ENCODE measurements around the gene SGCD. TPM values are rescaled to one million over a fixed set of nuclear protein-coding genes. Genes with fewer than 3 reads are reported as not detected.

The SGCD gene
- total RNA-seq, 4 donors from 2014 or later, result 1.1 to 8.2 (median 4.4) TPM

DNA sequence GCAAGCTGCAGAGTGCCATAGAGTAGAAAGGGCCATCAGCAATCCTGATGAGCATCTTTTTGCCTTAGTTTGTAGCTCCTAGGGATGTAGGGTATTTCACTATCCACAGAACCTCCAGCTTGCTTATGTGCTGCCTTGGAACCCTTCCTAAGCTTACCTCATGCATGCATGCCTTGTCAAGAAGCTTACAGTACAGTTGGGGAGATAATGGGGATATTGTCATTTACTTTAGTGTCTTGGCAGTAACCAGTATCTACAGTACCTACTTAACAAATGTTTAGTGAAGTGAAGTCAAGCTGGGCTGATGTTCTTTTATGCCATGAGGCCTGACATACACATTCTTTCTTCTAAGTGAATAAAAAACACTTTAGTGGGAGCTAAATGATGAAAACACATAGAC is 358.5 kb downstream of the SGCD start:
- TF ChIP-seq, protein P1, sequence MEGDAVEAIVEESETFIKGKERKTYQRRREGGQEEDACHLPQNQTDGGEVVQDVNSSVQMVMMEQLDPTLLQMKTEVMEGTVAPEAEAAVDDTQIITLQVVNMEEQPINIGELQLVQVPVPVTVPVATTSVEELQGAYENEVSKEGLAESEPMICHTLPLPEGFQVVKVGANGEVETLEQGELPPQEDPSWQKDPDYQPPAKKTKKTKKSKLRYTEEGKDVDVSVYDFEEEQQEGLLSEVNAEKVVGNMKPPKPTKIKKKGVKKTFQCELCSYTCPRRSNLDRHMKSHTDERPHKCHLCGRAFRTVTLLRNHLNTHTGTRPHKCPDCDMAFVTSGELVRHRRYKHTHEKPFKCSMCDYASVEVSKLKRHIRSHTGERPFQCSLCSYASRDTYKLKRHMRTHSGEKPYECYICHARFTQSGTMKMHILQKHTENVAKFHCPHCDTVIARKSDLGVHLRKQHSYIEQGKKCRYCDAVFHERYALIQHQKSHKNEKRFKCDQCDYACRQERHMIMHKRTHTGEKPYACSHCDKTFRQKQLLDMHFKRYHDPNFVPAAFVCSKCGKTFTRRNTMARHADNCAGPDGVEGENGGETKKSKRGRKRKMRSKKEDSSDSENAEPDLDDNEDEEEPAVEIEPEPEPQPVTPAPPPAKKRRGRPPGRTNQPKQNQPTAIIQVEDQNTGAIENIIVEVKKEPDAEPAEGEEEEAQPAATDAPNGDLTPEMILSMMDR (IDR thresholded peaks at IDR 0.05), result no peak
- ATAC-seq (ENCODE audit: low FRiP score), result no peak
- DNase-seq (ENCODE audit: low spot score), result no peak

DNA sequence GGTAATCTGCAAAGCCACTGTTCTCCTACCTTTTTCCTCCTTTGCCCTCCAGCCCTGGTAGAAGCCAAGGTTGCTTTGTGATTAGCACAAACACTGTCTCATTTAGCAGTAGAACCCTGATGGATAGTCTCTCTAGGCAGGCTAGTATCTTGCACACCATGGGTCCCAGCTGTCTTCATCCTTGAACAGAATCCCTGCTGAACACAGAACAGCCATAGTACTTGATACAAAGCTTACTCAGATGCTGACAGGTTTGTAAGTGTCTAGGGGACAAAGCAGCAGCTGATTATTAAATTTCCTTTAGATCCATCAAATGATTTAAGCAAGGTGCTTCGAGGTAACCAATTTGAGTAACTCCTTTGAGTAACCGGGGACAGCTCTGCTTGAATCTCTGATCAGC is 359.4 kb downstream of the SGCD start:
- ATAC-seq (ENCODE audit: low FRiP score) (no peak), DNase-seq (ENCODE audit: low spot score) (no peak)
- TF ChIP-seq, protein P1 (IDR thresholded peaks at IDR 0.05), result no peak

DNA sequence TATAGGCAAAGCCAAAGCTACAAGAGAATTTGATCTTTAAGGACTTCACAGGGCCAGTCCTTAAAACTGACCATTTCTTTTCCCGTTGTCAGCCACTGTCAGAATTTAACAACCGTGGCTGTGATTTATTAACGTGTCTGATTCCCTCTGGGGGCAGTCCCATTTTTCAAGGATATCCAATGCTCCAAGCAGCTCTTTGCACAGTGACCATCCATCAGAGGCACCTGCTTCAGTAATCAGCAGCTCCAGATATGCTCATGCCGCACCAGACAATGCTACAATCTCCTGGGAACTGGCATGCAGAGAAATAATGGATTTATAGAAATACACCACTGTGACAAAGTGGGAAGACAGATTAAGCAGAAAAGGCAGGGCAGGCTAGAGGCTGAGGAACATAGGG is 359.8 kb downstream of the SGCD start:
- no peak for DNase-seq (ENCODE audit: low spot score)
- ATAC-seq (ENCODE audit: low FRiP score), result no peak
- TF ChIP-seq, protein P1 (IDR thresholded peaks at IDR 0.05), result no peak

DNA sequence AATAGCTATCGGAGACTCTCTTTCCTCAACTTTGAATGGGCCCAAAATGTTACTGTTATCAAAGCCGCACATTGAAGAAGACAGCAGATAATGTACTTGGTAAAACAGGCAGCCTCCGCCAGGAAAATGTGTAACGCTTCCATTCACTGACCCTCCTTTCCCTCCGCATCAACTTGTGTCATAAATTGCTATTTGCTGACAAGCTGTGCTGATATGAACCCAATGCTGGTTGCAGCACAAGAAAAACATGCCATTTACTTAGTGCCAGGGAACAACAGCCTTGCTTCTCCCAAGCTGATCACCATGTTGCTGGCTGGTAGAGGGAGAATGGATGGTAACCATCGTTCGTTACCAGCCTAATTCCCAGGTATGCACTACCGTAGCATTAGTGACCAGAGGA is 360.6 kb downstream of the SGCD start:
- ATAC-seq (ENCODE audit: low FRiP score) (no peak), DNase-seq (ENCODE audit: low spot score) (no peak)
- TF ChIP-seq, protein P1 (IDR thresholded peaks at IDR 0.05), result no peak

DNA sequence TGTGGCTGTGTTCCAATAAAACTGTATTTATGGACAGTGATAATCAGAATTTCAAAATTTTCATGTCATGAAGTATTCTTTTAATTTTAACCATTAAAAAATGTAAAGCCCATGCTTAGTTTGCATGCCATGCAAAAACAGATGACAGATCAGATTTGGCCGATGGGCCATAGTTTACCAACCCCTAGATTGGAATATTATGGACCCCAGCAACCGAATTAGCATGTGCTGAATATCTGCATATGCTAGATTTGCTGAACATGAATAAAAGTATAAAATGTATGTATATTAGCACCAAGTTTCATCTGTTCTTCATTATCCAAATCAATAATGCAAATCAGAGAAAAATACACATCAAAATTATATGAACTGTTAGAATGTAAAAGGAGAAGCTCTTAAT is 364.6 kb downstream of the SGCD start:
- no peak for DNase-seq (ENCODE audit: low spot score)
- TF ChIP-seq, protein P1 (IDR thresholded peaks at IDR 0.05), result no peak

DNA sequence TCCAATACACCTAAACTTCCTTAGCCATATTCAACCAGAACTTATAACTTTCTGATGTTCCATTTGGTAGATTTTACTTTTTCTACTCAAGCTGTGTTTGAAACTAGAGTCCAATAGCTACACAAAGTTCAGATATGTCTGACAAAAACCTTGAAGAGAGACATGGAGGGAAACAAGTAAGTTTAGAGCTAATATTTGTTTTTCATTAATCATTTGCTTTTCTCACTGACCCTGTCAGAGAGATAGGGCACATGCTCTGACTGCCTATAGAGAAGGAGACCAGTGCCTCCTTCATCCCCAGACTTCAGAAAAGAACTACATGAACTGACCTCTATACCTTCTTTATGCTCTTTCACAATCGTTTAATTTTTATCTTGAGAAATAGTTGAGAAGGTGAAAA is 366.1 kb downstream of the SGCD start:
- ATAC-seq (ENCODE audit: low FRiP score) (no peak), DNase-seq (ENCODE audit: low spot score) (no peak)
- TF ChIP-seq, protein P1 (IDR thresholded peaks at IDR 0.05), result no peak

More for the DNA sequence above, 364.6 kb downstream of the SGCD start:
- ATAC-seq (ENCODE audit: low FRiP score), result no peak

DNA sequence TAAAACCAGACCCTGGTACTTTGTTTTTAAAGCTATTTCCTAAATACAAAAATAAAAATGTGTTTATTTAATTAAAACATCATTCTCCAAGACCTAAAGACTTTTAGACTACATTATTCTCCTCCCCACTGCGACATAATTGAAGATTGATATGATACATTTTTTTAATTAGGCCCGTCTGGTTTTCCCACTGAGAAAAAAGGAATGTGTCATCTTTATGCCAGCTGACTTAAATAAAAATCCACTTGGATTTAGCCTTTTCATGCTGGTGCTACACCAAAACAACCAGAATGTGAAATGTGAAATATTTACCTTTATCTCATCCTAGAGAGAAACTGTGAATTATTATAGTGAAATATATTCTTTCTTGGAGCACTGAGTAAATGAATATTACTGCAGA is 367.6 kb downstream of the SGCD start:
- ATAC-seq (ENCODE audit: low FRiP score) (no peak), DNase-seq (ENCODE audit: low spot score) (no peak)
- TF ChIP-seq, protein P1 (IDR thresholded peaks at IDR 0.05), result no peak
